ENCODE results near the gene SYK. TPM values are rescaled to one million over a fixed set of nuclear protein-coding genes. Genes with fewer than 3 reads are reported as not detected.

Gene SYK
- total RNA-seq, 1 donor from 2014 or later, result 88.9 TPM

DNA sequence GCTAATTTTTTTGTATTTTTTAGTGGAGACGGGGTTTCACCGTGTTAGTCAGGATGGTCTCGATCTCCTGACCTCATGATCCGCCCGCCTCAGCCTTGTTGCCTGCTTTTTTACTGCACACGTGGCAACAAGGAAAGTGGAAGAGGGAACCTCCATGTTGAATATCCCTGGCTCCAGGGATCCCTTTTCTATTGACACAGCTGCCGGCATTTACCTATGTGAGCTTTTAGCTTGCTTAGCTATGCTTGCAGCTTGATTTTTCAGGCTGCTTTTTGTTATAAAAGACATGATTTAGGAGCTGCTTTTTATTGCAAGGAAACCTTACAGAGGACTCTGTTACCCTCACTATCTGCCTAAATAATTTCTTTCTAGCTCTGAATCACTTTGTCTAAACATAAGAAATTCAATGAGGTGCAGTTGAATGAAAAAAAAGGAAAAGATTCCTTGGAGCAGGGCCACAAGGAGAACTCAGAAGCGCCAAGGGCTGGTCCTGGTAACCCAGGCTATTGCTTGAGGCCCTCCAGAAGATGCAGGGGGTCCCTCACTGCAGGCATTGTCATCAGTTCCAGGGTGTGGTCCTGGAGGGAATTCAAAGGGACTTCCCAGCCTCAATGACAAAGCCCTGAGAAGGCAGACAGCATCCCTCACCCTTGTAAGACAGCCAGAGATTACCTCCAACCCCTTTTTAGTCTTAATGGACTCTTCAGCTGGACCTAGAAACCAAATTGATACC, 89.9 kb downstream of the SYK start:
- TF ChIP-seq, protein P1, sequence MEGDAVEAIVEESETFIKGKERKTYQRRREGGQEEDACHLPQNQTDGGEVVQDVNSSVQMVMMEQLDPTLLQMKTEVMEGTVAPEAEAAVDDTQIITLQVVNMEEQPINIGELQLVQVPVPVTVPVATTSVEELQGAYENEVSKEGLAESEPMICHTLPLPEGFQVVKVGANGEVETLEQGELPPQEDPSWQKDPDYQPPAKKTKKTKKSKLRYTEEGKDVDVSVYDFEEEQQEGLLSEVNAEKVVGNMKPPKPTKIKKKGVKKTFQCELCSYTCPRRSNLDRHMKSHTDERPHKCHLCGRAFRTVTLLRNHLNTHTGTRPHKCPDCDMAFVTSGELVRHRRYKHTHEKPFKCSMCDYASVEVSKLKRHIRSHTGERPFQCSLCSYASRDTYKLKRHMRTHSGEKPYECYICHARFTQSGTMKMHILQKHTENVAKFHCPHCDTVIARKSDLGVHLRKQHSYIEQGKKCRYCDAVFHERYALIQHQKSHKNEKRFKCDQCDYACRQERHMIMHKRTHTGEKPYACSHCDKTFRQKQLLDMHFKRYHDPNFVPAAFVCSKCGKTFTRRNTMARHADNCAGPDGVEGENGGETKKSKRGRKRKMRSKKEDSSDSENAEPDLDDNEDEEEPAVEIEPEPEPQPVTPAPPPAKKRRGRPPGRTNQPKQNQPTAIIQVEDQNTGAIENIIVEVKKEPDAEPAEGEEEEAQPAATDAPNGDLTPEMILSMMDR (IDR thresholded peaks at IDR 0.05), result no peak
- Histone ChIP-seq H3K4me3 (no peak overlapping the region), H3K27me3 (ENCODE audit: low read depth) (no peaks in the 10 kb centered on the region), H3K27ac (no peak overlapping the region), H3K36me3 (peaks cover 63% of the 10 kb centered on the region), H3K4me1 (no peaks in the 10 kb centered on the region), H3K9me3 (no peaks in the 10 kb centered on the region)
- DNase-seq (no peak), ATAC-seq (no peak)
- intact Hi-C loops (cut with DNase I), result no loop called here

DNA sequence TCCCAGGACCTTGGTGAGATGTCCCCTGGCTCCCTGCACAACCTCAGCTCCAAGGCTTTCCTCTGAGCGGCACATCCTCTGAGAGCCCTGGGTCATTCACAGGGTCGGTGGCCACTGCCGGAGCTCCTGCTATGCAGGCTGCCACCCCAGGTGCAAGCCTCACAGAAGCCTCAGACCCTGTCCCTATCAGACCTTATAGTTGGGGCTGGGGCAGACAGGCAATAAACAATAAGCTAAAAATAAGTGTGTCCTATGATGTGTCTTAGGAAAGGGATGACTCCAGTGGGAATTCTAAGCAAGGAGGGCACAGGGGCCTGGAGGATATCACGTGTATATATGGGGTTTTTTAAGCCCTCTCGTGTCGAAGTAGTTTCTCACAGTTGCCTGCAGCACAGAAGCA, 91.3 kb downstream of the SYK start:
- Histone ChIP-seq H3K27me3 (ENCODE audit: low read depth) (no peaks in the 10 kb centered on the region), H3K27ac (no peak overlapping the region), H3K4me3 (no peak overlapping the region), H3K36me3 (peaks cover 71% of the 10 kb centered on the region), H3K4me1 (no peaks in the 10 kb centered on the region), H3K9me3 (no peaks in the 10 kb centered on the region)
- intact Hi-C loops (cut with DNase I), result no loop called here
- DNase-seq, result no peak
- TF ChIP-seq, protein P1 (IDR thresholded peaks at IDR 0.05), result no peak
- ATAC-seq, result no peak

DNA sequence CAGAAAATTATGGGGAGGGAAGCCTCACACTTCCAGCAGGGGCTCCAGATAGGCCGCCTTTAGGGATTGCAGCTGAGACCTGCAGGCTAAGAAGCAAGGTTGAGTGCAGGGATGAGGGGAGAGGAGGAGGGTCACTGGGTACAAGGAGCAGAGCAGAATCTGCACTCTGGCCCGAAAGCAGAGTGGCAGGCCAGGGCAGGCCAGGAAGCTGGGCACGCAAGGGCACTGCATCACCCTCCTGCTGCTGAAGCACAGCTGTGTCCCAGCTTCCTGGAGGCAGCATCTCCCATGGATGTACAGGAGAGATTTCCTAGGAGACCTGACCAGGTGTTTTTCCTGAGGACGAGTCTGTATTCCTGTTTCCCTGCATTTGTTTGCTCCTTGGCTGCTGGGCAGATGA, 92.1 kb downstream of the SYK start:
- H3K36me3 ChIP-seq, result peaks cover 68% of the 10 kb centered on the region

DNA sequence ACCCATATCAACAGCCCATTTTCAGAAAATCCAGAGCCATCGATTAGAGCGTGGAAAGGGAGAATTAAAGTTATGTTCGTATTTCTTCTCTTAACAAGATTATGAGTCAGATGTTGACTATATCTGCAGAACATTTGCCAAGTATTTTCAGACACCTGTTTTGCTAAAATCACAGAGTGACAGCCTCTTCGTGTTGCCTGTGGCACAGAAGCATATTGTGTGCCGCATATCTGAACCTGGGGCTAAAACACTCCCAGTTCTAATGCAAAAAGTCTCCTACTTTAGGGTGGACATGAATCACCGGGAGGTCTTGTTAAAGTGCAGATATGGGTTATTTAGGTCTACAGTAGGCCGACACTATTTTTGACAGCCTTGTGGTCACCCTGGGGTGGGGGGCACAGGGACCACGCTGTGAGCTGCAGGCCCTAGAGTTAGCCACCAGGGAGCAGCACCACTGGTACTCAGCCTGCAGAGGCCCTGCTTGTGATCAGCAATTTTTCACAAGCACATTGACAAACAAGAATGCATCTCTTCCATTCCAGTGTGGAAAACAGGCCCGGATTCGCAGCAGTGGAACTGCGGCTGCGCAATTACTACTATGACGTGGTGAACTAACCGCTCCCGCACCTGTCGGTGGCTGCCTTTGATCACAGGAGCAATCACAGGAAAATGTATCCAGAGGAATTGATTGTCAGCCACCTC, 93.5 kb downstream of the SYK start:
- Histone ChIP-seq H3K4me3 (no peak overlapping the region), H3K27ac (no peak overlapping the region), H3K27me3 (ENCODE audit: low read depth) (no peaks in the 10 kb centered on the region), H3K4me1 (no peaks in the 10 kb centered on the region), H3K36me3 (peaks cover 54% of the 10 kb centered on the region), H3K9me3 (no peaks in the 10 kb centered on the region)
- TF ChIP-seq, protein P1 (IDR thresholded peaks at IDR 0.05), result peak; percentile 43
- intact Hi-C loops (cut with DNase I), result no loop called here
- no peak for ATAC-seq
- DNase-seq, result no peak

More for the DNA sequence above, 92.1 kb downstream of the SYK start:
- no peak overlapping the region for H3K27ac ChIP-seq
- H3K9me3 ChIP-seq, result no peaks in the 10 kb centered on the region
- DNase-seq (no peak), ATAC-seq (no peak)
- intact Hi-C loops (cut with DNase I), result no loop called here
- no peaks in the 10 kb centered on the region for H3K27me3 ChIP-seq (ENCODE audit: low read depth)
- no peak overlapping the region for H3K4me3 ChIP-seq
- H3K4me1 ChIP-seq, result no peaks in the 10 kb centered on the region
- TF ChIP-seq, protein P1 (IDR thresholded peaks at IDR 0.05), result no peak

DNA sequence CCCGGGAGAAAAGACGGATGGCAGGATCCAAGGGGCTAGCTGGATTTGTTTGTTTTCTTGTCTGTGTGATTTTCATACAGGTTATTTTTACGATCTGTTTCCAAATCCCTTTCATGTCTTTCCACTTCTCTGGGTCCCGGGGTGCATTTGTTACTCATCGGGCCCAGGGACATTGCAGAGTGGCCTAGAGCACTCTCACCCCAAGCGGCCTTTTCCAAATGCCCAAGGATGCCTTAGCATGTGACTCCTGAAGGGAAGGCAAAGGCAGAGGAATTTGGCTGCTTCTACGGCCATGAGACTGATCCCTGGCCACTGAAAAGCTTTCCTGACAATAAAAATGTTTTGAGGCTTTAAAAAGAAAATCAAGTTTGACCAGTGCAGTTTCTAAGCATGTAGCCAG, 94.2 kb downstream of the SYK start:
- H3K27me3 ChIP-seq (ENCODE audit: low read depth), result no peaks in the 10 kb centered on the region
- peaks cover 54% of the 10 kb centered on the region for H3K36me3 ChIP-seq
- H3K4me1 ChIP-seq, result no peaks in the 10 kb centered on the region
- no peak for DNase-seq
- H3K9me3 ChIP-seq, result no peaks in the 10 kb centered on the region
- TF ChIP-seq, protein P1 (IDR thresholded peaks at IDR 0.05), result no peak
- no peak for ATAC-seq
- H3K27ac ChIP-seq, result no peak overlapping the region
- no peak overlapping the region for H3K4me3 ChIP-seq
- intact Hi-C loops (cut with DNase I), result no loop called here
